Suppressor macrophage treated with lipopolysaccharide for 4 hours (primary cell): ENCODE data around the gene UBE2C.

ENCODE experiments used
- DNase-seq: peaks from one replicate; pipeline ENCODE4 v3.0.0-alpha.2; 2020

The UBE2C gene

DNA sequence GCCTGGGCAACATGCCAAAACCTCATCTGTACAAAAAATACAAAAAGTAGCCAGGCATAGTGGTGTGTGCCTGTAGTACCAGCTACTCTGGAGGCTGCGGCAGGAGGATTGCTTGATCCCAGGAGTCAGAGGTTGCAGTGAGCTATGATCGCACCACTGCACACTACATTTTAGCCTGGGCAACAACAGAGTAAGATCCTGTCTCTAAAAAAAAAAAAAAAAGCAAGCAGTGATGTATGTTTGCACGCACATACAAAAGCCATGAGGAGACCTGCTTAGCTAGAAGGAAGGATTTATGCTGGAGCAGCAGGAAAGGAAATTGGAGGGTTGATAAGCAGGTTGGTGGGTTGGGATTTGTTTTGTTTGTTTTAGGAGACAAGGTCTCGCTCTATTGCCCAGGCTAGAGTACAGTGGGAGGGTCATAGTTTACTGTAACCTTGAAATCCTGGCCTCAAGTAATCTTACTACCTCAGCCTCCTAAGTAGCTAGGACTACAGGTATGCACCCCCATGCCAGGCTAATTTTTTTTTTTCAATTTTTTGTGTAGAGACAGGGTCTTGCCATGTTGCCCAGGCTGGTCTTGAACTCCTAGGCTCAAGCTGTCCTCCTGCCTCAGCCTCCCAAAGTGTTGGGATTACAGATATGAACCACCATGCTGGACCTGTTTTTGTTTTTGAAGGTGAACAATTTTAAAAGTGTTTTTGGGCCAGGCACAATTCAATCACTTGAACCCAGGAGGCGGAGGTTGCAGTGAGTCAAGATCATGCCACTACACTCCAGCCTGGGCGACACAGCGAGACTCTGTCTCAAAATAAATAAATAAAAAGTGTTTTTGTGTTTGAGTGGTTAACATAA is 49.0 kb downstream of the UBE2C start:
- DNase-seq = no peak

DNA sequence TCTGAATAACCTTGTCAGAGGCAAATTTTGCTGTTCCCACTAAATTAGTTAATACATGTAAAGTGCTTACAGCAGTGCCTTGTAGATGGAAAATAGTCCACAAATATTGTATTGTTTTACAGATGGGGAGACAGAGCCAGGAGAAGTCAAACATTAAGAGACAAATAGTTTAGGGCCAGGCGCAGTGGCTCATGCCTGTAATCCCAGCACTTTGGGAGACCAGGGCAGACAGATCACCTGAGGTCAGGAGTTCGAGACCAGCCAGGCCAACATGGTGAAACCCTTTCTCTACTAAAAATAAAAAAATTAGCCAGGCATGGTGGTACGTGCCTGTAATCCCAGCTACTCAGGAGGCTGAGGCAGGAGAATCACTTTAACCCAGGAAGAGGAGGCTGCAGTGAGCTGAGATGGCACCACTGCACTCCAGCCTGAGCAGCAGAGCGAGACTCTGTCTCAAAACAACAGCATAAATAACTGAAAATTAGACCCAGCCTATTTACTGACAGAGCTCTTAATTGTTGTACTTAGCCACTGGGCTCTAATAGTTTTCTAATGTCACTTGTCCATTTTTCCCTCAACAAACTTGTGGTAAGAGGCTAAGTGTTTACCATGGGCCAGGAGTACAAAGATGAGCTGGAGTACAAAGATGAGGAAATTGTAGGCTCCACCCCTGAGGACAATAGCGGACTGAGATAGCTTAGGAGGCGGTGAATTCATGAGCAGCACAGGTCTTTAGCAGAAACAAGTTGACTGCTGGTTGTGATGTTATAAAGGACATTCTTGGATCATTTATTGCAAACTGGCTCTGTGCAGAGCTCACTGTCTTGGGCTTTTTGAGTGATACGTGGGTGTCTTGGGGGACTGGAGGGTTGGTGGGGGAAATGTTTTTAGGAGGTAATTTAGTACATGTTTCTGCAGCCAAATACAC is 51.4 kb downstream of the UBE2C start:
- DNase-seq = no peak

DNA sequence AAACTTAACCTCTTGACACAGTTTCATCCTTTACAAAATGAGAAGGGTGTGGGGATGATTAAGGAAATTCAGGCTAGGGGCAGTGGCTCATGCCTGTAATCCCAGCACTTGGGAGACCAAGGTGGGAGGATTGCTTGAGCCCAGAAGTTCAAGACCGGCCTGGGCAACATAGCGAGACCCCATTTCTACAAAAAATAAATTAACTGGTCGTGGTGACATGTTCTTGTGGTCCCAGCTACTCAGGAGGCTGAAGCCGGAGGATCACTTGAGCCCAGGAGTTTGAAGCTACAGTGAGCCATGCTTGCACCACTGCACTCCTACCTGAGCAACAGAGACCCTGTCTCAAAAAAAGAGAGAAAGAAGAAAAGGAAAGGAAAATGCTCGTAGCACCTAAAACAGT is 54.0 kb downstream of the UBE2C start:
- DNase-seq = no peak
